K562 (cell line): ENCODE data around the gene ARHGDIA. TPM values are rescaled to one million over a fixed set of nuclear protein-coding genes. Genes with fewer than 3 reads are reported as not detected.
A peak's percentile ranks its signal among the peaks of the same experiment; 100 is the strongest.

Experiments used
- CCAR2 ChIP-seq: fragments of 200-400 bp; formaldehyde crosslinking; IDR thresholded peaks from 2 replicates; pipeline ENCODE4 v1.6.1; 2017; ENCODE audit warnings: mild to moderate bottlenecking, low read depth, low read length
- HOXB6 ChIP-seq: fragments of 250-450 bp; sonication (Bioruptor Pico); IDR thresholded peaks from 2 replicates; pipeline ENCODE4 v1.5.1; 2022; ENCODE audit warnings: mild to moderate bottlenecking, borderline replicate concordance
- ILK ChIP-seq: fragments of 450-650 bp; IDR thresholded peaks from 2 replicates; pipeline ENCODE4 v1.6.1; 2016; ENCODE audit warnings: missing genetic modification characterization, low read depth, mild to moderate bottlenecking, missing compliant biosample characterization, moderate library complexity, borderline replicate concordance
- KLF10 ChIP-seq: fragments of 250-450 bp; sonication (Bioruptor Pico); IDR thresholded peaks from 2 replicates; pipeline ENCODE4 v1.6.1; 2021; ENCODE audit warnings: matching md5 sums
- MXI1 ChIP-seq: IDR thresholded peaks from 2 replicates; pipeline ENCODE4 v1.6.1; 2011; ENCODE audit warnings: low read depth, mild to moderate bottlenecking, improper control_type of control experiment, low read length
- NFIC ChIP-seq: fragments of 450-650 bp; IDR thresholded peaks from 2 replicates; pipeline ENCODE4 v1.6.1; 2017; ENCODE audit warnings: mild to moderate bottlenecking, inconsistent platforms
- RAD21 ChIP-seq, 2 experiments: fragments of 250-450 bp in 1 of 2; fragments of 450-650 bp in 1 of 2; sonication (Bioruptor Pico) in 1 of 2; formaldehyde crosslinking in 1 of 2; IDR thresholded peaks in 1 of 2; conservative IDR thresholded peaks in 1 of 2; 2 replicates each; pipeline versions ENCODE4 v1.4.0 to v1.8.0; 2020 to 2022; ENCODE audit warnings: mild to moderate bottlenecking in 2 of 2, moderate library complexity in 1 of 2
- TAF15 ChIP-seq: fragments of 200-400 bp; formaldehyde crosslinking; IDR thresholded peaks from 2 replicates; pipeline ENCODE4 v1.6.1; 2017; ENCODE audit warnings: mild to moderate bottlenecking, low read depth, low read length, moderate library complexity
- ZBTB17 ChIP-seq: fragments of 450-650 bp; formaldehyde crosslinking; IDR thresholded peaks from 2 replicates; pipeline ENCODE4 v1.4.0; 2020; ENCODE audit warnings: mild to moderate bottlenecking
- ZNF217 ChIP-seq: sonication (generic); formaldehyde crosslinking; IDR thresholded peaks from 2 replicates; pipeline ENCODE4 v1.8.0; 2022; ENCODE audit warnings: mild to moderate bottlenecking, missing genetic modification reagents
- ZNF232 ChIP-seq: sonication (generic); formaldehyde crosslinking; IDR thresholded peaks from 2 replicates; pipeline ENCODE4 v1.8.0; 2022; ENCODE audit warnings: mild to moderate bottlenecking, missing genetic modification reagents
- ZNF354B ChIP-seq: fragments of 250-450 bp; sonication (Bioruptor Pico); IDR thresholded peaks from 2 replicates; pipeline ENCODE4 v1.4.0; 2020
- ZNF444 ChIP-seq: fragments of 250-450 bp; sonication (Bioruptor Pico); IDR thresholded peaks from 2 replicates; pipeline ENCODE4 v1.4.0; 2020; ENCODE audit warnings: mild to moderate bottlenecking, moderate library complexity
- ZNF583 ChIP-seq: fragments of 250-450 bp; sonication (Bioruptor Pico); IDR thresholded peaks from 2 replicates; pipeline ENCODE4 v1.4.0; 2020
- ZNF584 ChIP-seq: fragments of 200-800 bp; sonication (Bioruptor generic); IDR thresholded peaks from 2 replicates; pipeline ENCODE4 v1.6.1; 2016; ENCODE audit warnings: low read depth, mild to moderate bottlenecking, missing genetic modification characterization, missing compliant biosample characterization
- ZNF696 ChIP-seq: fragments of 250-450 bp; sonication (Bioruptor Pico); conservative IDR thresholded peaks from 2 replicates; pipeline ENCODE4 v1.4.0; 2020; ENCODE audit warnings: mild to moderate bottlenecking, moderate library complexity
- ZNF764 ChIP-seq: fragments of 250-450 bp; sonication (Bioruptor Pico); IDR thresholded peaks from 2 replicates; pipeline ENCODE4 v1.4.0; 2020; ENCODE audit warnings: low read depth, mild to moderate bottlenecking, moderate library complexity
- polyA plus RNA-seq, 8 experiments: library from polyadenylated mRNA; depleted of rRNA in 4 of 8; stranded (reverse) in 5 of 8; unstranded in 3 of 8; fragments of >200 nt; fragmentation: Nextera tagmentation in 2 of 8; fragmentation: Illumina TruSeq in 1 of 8; extraction: Ambion mirVana in 2 of 8; extraction: Trizol in 1 of 8; gene quantifications; 2 replicates each; pipeline versions ENCODE4 v1.2.1 to v1.2.3, GENCODE V29; 2011 to 2014; ENCODE audit warnings: inconsistent platforms in 1 of 8, missing spikeins in 1 of 8
- total RNA-seq, 7 experiments: library from RNA; depleted of rRNA in 6 of 7; stranded (reverse); fragments of >200 nt in 6 of 7; fragmentation: Illumina TruSeq in 2 of 7; extraction: Trizol in 2 of 7; gene quantifications; 2 replicates each; pipeline versions ENCODE4 v1.2.1 to v1.2.3, GENCODE V29; 2011 to 2021; ENCODE audit warnings: low replicate concordance in 1 of 7
- TF ChIP-seq, protein P1 (sequence below): fragments of 450-650 bp; IDR thresholded peaks from 2 replicates; pipeline ENCODE4 v1.6.1; 2016; ENCODE audit warnings: borderline replicate concordance
- TF ChIP-seq, protein P2 (sequence below): sonication (generic); formaldehyde crosslinking; IDR thresholded peaks from 2 replicates; pipeline ENCODE4 v1.8.1; 2023; ENCODE audit warnings: missing genetic modification reagents, mild to moderate bottlenecking, borderline replicate concordance
- TF ChIP-seq, protein P3 (sequence below): sonication (generic); IDR thresholded peaks from 2 replicates; pipeline ENCODE4 v1.6.1; 2016

Gene ARHGDIA
- total and polyA plus RNA-seq, 9 of the 15 experiments (the other 6 are each of a cell fraction or from before 2014, with no cell fraction given), result 9.6 to 340 (median 97.6) TPM

DNA sequence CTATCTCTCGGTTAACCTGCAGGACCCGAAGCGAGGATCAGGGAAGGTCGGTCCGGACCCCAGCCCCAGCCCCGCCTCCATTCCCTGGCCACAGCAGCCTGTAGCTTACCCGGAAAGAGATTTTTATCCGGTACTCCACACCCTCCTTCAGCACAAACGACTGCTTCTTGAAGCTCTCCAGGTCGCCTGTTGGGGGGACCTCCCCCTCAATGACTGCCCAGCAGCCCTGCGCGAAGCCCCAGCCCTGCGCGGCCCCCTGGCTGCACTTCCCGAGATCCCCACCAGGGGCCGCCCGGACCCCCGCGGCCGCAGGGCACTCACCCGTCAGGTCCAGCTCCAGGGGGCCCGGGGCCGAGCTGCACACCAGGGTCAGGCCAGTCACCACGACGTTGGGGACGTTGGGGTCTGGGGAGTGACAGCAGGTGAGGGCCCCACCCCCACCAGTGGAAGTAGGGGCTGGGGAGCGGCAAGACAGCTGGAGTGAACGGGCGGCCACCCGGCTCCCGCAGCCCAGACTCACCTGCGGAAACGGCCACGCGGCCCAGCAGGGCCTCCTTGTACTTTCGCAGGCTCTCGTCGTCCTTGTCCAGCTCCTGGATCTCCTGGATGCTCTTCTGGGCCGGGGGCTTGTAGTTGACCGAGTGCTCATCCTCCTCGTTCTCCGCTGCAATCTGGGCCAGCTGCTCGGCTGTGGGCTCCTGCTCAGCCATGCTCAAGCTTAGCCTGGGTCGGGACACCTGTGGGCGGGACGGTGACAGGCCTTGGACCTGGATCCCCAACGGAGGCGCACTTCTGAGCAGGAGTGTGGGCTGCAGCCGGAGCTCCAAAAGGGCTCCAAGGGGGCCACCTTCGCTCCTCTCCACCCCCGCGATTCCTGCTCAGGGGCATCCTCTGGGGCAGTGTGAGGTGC, 1.7 kb downstream of the ARHGDIA start (continued):
- TF ChIP-seq, protein P1, sequence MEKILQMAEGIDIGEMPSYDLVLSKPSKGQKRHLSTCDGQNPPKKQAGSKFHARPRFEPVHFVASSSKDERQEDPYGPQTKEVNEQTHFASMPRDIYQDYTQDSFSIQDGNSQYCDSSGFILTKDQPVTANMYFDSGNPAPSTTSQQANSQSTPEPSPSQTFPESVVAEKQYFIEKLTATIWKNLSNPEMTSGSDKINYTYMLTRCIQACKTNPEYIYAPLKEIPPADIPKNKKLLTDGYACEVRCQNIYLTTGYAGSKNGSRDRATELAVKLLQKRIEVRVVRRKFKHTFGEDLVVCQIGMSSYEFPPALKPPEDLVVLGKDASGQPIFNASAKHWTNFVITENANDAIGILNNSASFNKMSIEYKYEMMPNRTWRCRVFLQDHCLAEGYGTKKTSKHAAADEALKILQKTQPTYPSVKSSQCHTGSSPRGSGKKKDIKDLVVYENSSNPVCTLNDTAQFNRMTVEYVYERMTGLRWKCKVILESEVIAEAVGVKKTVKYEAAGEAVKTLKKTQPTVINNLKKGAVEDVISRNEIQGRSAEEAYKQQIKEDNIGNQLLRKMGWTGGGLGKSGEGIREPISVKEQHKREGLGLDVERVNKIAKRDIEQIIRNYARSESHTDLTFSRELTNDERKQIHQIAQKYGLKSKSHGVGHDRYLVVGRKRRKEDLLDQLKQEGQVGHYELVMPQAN, result peak; percentile 36; the same call in 1 of the 2 replicates
- TF ChIP-seq CCAR2 (no peak), HOXB6 (no peak), ZNF232 (no peak), ZNF217 (no peak), ZNF764 (CRISPR knock-in tag) (no peak), ZNF584 (no peak), ZBTB17 (no peak), ZNF444 (CRISPR knock-in tag) (no peak), ZNF696 (CRISPR knock-in tag) (no peak), NFIC (no peak; the same call in 1 of the 2 replicates), TAF15 (0 out of 2 replicates have a peak, but pooled peaks have one; percentile 7), ZNF354B (CRISPR knock-in tag) (no peak), RAD21 (CRISPR knock-in tag; conservative IDR thresholded peaks at IDR 0.05 in 1 of 2, IDR thresholded peaks at IDR 0.05 in 1 of 2) (peak; percentile 18 to 60; a peak in 3 of 4 replicates), MXI1 (no peak), KLF10 (CRISPR knock-in tag) (no peak), ILK (tag) (no peak), ZNF583 (CRISPR knock-in tag) (no peak)
- TF ChIP-seq, protein P2, sequence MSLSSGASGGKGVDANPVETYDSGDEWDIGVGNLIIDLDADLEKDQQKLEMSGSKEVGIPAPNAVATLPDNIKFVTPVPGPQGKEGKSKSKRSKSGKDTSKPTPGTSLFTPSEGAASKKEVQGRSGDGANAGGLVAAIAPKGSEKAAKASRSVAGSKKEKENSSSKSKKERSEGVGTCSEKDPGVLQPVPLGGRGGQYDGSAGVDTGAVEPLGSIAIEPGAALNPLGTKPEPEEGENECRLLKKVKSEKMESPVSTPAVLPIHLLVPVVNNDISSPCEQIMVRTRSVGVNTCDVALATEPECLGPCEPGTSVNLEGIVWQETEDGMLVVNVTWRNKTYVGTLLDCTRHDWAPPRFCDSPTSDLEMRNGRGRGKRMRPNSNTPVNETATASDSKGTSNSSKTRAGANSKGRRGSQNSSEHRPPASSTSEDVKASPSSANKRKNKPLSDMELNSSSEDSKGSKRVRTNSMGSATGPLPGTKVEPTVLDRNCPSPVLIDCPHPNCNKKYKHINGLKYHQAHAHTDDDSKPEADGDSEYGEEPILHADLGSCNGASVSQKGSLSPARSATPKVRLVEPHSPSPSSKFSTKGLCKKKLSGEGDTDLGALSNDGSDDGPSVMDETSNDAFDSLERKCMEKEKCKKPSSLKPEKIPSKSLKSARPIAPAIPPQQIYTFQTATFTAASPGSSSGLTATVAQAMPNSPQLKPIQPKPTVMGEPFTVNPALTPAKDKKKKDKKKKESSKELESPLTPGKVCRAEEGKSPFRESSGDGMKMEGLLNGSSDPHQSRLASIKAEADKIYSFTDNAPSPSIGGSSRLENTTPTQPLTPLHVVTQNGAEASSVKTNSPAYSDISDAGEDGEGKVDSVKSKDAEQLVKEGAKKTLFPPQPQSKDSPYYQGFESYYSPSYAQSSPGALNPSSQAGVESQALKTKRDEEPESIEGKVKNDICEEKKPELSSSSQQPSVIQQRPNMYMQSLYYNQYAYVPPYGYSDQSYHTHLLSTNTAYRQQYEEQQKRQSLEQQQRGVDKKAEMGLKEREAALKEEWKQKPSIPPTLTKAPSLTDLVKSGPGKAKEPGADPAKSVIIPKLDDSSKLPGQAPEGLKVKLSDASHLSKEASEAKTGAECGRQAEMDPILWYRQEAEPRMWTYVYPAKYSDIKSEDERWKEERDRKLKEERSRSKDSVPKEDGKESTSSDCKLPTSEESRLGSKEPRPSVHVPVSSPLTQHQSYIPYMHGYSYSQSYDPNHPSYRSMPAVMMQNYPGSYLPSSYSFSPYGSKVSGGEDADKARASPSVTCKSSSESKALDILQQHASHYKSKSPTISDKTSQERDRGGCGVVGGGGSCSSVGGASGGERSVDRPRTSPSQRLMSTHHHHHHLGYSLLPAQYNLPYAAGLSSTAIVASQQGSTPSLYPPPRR (CRISPR knock-in tag), result no peak
- TF ChIP-seq, protein P3, sequence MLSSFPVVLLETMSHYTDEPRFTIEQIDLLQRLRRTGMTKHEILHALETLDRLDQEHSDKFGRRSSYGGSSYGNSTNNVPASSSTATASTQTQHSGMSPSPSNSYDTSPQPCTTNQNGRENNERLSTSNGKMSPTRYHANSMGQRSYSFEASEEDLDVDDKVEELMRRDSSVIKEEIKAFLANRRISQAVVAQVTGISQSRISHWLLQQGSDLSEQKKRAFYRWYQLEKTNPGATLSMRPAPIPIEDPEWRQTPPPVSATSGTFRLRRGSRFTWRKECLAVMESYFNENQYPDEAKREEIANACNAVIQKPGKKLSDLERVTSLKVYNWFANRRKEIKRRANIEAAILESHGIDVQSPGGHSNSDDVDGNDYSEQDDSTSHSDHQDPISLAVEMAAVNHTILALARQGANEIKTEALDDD, result no peak
